ENCODE data around the gene APLP2. TPM values are rescaled to one million over a fixed set of nuclear protein-coding genes. Genes with fewer than 3 reads are reported as not detected.

APLP2 gene
- total and polyA plus RNA-seq, 2 experiments from 2014 or later: 322 to 362 TPM

GRCh38 chr11:130031945-130032344 is 37.7 kb upstream of the APLP2 start:
- Mint-ChIP-seq H3K36me3 (ENCODE audit: low read depth) (no peaks in the 10 kb centered on the region), H3K9me3 (no peaks in the 10 kb centered on the region), H3K4me1 (peaks cover 17% of the 10 kb centered on the region), H3K27ac (no peak overlapping the region), H3K27me3 (ENCODE audit: insufficient read depth, low read depth, poor library complexity) (no peaks in the 10 kb centered on the region), H3K4me3 (no peak overlapping the region)
- TF ChIP-seq, protein P1, sequence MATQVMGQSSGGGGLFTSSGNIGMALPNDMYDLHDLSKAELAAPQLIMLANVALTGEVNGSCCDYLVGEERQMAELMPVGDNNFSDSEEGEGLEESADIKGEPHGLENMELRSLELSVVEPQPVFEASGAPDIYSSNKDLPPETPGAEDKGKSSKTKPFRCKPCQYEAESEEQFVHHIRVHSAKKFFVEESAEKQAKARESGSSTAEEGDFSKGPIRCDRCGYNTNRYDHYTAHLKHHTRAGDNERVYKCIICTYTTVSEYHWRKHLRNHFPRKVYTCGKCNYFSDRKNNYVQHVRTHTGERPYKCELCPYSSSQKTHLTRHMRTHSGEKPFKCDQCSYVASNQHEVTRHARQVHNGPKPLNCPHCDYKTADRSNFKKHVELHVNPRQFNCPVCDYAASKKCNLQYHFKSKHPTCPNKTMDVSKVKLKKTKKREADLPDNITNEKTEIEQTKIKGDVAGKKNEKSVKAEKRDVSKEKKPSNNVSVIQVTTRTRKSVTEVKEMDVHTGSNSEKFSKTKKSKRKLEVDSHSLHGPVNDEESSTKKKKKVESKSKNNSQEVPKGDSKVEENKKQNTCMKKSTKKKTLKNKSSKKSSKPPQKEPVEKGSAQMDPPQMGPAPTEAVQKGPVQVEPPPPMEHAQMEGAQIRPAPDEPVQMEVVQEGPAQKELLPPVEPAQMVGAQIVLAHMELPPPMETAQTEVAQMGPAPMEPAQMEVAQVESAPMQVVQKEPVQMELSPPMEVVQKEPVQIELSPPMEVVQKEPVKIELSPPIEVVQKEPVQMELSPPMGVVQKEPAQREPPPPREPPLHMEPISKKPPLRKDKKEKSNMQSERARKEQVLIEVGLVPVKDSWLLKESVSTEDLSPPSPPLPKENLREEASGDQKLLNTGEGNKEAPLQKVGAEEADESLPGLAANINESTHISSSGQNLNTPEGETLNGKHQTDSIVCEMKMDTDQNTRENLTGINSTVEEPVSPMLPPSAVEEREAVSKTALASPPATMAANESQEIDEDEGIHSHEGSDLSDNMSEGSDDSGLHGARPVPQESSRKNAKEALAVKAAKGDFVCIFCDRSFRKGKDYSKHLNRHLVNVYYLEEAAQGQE (IDR thresholded peaks at IDR 0.05; ENCODE audit: unreplicated experiment): no peak
- no peak for TF ChIP-seq ZNF114 (CRISPR knock-in tag; IDR thresholded peaks at IDR 0.05)
- no peak for TF ChIP-seq CREB1 (CRISPR knock-in tag; IDR thresholded peaks at IDR 0.05; ENCODE audit: low read depth)
- TF ChIP-seq STAT1 (IDR thresholded peaks at IDR 0.05; ENCODE audit: unreplicated experiment): no peak
- TF ChIP-seq, protein P2, sequence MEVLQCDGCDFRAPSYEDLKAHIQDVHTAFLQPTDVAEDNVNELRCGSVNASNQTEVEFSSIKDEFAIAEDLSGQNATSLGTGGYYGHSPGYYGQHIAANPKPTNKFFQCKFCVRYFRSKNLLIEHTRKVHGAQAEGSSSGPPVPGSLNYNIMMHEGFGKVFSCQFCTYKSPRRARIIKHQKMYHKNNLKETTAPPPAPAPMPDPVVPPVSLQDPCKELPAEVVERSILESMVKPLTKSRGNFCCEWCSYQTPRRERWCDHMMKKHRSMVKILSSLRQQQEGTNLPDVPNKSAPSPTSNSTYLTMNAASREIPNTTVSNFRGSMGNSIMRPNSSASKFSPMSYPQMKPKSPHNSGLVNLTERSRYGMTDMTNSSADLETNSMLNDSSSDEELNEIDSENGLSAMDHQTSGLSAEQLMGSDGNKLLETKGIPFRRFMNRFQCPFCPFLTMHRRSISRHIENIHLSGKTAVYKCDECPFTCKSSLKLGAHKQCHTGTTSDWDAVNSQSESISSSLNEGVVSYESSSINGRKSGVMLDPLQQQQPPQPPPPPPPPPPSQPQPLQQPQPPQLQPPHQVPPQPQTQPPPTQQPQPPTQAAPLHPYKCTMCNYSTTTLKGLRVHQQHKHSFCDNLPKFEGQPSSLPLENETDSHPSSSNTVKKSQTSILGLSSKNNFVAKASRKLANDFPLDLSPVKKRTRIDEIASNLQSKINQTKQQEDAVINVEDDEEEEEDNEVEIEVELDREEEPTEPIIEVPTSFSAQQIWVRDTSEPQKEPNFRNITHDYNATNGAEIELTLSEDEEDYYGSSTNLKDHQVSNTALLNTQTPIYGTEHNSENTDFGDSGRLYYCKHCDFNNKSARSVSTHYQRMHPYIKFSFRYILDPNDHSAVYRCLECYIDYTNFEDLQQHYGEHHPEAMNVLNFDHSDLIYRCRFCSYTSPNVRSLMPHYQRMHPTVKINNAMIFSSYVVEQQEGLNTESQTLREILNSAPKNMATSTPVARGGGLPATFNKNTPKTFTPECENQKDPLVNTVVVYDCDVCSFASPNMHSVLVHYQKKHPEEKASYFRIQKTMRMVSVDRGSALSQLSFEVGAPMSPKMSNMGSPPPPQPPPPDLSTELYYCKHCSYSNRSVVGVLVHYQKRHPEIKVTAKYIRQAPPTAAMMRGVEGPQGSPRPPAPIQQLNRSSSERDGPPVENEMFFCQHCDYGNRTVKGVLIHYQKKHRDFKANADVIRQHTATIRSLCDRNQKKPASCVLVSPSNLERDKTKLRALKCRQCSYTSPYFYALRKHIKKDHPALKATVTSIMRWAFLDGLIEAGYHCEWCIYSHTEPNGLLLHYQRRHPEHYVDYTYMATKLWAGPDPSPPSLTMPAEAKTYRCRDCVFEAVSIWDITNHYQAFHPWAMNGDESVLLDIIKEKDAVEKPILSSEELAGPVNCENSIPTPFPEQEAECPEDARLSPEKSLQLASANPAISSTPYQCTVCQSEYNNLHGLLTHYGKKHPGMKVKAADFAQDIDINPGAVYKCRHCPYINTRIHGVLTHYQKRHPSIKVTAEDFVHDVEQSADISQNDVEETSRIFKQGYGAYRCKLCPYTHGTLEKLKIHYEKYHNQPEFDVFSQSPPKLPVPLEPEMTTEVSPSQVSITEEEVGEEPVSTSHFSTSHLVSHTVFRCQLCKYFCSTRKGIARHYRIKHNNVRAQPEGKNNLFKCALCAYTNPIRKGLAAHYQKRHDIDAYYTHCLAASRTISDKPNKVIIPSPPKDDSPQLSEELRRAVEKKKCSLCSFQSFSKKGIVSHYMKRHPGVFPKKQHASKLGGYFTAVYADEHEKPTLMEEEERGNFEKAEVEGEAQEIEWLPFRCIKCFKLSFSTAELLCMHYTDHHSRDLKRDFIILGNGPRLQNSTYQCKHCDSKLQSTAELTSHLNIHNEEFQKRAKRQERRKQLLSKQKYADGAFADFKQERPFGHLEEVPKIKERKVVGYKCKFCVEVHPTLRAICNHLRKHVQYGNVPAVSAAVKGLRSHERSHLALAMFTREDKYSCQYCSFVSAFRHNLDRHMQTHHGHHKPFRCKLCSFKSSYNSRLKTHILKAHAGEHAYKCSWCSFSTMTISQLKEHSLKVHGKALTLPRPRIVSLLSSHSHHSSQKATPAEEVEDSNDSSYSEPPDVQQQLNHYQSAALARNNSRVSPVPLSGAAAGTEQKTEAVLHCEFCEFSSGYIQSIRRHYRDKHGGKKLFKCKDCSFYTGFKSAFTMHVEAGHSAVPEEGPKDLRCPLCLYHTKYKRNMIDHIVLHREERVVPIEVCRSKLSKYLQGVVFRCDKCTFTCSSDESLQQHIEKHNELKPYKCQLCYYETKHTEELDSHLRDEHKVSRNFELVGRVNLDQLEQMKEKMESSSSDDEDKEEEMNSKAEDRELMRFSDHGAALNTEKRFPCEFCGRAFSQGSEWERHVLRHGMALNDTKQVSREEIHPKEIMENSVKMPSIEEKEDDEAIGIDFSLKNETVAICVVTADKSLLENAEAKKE (CRISPR knock-in tag; IDR thresholded peaks at IDR 0.05): no peak
- Histone ChIP-seq H4K20me1 (replicated peaks; ENCODE audit: insufficient read depth) (no peaks in the 10 kb centered on the region), H3K27me3 (ENCODE audit: insufficient read depth) (no peaks in the 10 kb centered on the region), H3K4me1 (ENCODE audit: insufficient read depth) (no peaks in the 10 kb centered on the region), H3K9me2 (ENCODE audit: insufficient read depth) (no peaks in the 10 kb centered on the region), H3K27ac (ENCODE audit: low read depth) (no peak overlapping the region), H3K36me3 (ENCODE audit: insufficient read depth) (no peaks in the 10 kb centered on the region), H3K4me2 (no peak overlapping the region), H2AFZ (no peak overlapping the region), H3K79me2 (replicated peaks; ENCODE audit: insufficient read depth) (no peaks in the 10 kb centered on the region), H3F3A (replicated peaks; ENCODE audit: low read depth) (no peaks in the 10 kb centered on the region), H3K4me3 (no peak overlapping the region)
- no peak for ATAC-seq
- DNase-seq (ENCODE audit: low spot score): no peak

Measured in GM23338 (cell line).